AG04449 (cell line): ENCODE data around the gene APC.

Source experiments
- CTCF ChIA-PET: fragments of 350-600 bp; formaldehyde crosslinking; extraction: SDS; loops from one replicate; lab custom pipeline; 2021; ENCODE audit warnings: antibody characterized with exemption; lab: Yijun Ruan, JAX
- POLR2A ChIA-PET: fragments of 400-600, 350-600 bp; formaldehyde crosslinking; extraction: SDS; loops from one replicate; lab custom pipeline; 2020; ENCODE audit warnings: antibody characterized with exemption, inconsistent platforms; lab: Yijun Ruan, JAX
- DNase-seq: peaks from one replicate; pipeline ENCODE4 v3.0.0-alpha.2; 2010; ENCODE audit warnings: low read depth, low spot score
- H3K4me3 ChIP-seq: 2 replicates; pipeline ENCODE4 v1.5.1; 2011; ENCODE audit warnings: low read depth, mild to moderate bottlenecking, control low read depth, low read length
- TF ChIP-seq, protein P1 (sequence below): IDR thresholded peaks from one replicate; pipeline ENCODE4 v1.5.1; 2011; ENCODE audit warnings: mild to moderate bottlenecking, moderate library complexity, low read length, control low read depth, inconsistent platforms; ENCODE audit not compliant: insufficient read depth; ENCODE audit errors: missing control alignments

The APC gene

DNA sequence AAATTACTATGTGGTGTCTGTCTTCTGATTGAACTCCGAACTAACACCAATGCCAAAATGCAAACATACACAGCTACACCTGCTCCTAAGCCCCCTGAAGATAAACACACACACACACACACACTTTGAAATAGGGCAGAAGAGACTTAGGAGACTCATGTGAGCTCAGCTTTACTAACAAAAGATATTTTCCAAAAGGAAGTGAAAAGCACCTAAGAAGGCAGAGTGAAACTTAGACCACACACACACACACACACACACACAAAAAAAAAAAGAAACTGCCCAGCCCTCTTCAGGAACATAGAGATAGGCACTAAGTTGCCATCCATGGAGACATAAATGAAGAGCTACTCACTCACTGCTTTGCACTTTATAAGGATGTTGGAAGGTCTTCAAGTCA lies 45.2 kb upstream of the APC start:
- CTCF ChIA-PET, result interaction anchor here (1.0 kb wide), 1 partner anchor 70 kb away, joined by 3 read pairs; no protein-coding TSS in a partner anchor
- POLR2A ChIA-PET, result no interaction called here
- TF ChIP-seq, protein P1, sequence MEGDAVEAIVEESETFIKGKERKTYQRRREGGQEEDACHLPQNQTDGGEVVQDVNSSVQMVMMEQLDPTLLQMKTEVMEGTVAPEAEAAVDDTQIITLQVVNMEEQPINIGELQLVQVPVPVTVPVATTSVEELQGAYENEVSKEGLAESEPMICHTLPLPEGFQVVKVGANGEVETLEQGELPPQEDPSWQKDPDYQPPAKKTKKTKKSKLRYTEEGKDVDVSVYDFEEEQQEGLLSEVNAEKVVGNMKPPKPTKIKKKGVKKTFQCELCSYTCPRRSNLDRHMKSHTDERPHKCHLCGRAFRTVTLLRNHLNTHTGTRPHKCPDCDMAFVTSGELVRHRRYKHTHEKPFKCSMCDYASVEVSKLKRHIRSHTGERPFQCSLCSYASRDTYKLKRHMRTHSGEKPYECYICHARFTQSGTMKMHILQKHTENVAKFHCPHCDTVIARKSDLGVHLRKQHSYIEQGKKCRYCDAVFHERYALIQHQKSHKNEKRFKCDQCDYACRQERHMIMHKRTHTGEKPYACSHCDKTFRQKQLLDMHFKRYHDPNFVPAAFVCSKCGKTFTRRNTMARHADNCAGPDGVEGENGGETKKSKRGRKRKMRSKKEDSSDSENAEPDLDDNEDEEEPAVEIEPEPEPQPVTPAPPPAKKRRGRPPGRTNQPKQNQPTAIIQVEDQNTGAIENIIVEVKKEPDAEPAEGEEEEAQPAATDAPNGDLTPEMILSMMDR, result no peak
- no peak overlapping the region for H3K4me3 ChIP-seq
- no peak for DNase-seq

DNA sequence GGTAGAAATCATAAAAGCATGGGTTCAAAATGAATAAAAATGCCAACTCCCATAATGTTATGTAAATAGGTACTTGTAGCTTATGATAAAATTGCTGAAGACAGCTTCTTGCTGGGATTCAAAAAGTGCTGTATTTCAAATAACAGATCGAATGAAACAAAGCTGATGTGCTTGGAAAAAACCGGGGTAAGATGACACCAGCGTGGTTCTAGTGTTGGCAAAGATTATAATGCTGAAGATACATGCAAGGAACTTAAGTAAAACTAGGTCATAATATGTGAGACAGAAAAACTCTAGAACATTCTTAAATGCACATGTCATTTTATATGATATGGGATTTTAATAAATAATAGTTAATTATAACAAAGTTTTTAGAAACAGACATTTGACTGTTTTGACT lies 44.4 kb upstream of the APC start:
- no peak overlapping the region for H3K4me3 ChIP-seq
- TF ChIP-seq, protein P1, result no peak
- DNase-seq, result no peak
- ChIA-PET CTCF (interaction anchor here (1.3 kb wide), 2 partner anchors 9 to 155 kb away, joined by 3 read pairs; no protein-coding TSS in a partner anchor), POLR2A (no interaction called here)

DNA sequence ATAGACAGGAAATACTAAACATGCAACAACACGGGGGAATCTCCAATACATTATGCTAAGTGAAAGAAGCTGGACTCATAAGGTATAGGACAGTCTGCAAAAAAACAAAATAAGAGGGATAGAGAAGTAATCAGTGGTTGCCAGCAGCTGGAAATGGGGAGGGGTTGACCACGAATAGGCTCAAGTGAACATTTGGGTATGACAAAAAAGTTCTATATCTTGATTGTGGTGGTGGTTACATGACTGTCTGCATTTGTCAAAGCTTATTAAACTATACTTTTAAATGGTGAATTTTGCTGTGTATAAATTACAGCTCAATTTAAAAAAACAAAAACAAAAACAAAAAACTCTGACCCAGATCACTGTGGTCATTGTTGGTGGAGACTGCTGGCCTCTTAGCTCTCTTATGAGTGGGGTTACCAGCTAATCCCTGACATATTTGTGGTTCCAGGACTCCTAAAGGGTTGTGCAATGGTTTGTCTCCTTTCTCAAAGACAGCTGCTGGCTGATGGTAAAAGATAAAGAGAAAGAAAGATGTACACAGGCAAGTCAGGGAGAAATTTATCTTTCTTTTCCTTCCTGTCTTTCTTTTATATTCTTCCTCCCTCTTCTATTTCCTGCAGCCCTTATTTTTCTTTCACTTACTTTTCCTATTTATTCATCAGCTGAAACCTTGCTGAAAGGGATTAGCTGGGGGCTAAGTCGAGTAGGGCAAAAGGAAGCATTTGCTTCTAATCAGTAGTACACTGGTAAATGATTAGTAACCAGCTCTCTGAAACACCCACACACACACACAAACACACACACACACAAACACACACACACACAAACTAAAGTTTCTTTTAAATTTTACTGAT lies 42.6 kb upstream of the APC start:
- CTCF ChIA-PET, result interaction anchor here (1.2 to 2.2 kb wide), 3 partner anchors 10 to 62 kb away, joined by 3 to 10 read pairs (median 6); no protein-coding TSS in a partner anchor
- POLR2A ChIA-PET, result interaction anchor here (1.0 to 1.2 kb wide), 2 partner anchors 10 to 13 kb away, joined by 4 to 5 read pairs; no protein-coding TSS in a partner anchor
- H3K4me3 ChIP-seq, result no peak overlapping the region
- no peak for DNase-seq
- TF ChIP-seq, protein P1, result no peak

DNA sequence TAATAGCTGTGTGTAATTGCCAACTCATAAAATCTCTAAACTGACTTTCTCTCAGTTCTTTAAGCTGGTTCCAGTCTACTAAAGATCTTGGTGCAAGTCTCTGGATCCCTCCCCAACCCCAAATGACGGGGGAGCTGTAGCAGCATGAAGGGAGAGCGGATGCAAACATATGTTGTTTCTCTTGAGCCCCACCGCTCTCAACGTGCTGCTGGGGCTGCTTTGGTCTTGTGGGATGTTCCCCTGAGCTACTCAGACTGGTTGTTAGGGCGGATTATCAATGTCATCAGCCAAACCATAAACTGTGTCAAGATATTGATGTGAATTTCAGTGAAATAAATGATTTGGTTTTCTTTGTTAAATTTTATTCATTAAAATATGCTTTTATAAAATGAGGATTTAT lies 40.9 kb upstream of the APC start:
- POLR2A ChIA-PET, result no interaction called here
- DNase-seq, result no peak

DNA sequence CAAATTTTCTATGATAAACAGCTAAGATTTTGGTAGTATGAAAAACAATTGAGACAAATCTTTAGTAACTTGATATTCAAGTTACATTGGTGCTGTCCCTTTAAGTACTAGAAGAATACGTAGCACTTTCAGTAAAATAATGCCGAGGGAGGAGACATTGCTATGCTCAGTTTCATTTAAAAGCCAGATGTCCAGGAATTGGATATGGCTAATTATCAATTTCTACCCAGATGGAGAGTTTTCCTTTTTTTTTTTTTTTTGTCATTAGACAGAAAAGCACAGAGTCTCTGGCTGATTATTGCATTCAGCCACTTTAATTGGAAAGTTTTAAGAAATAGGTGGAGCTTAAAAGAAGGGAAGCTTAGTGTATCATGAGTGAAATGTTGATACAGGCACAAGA lies 40.4 kb upstream of the APC start:
- no peak overlapping the region for H3K4me3 ChIP-seq
- TF ChIP-seq, protein P1, result no peak
- POLR2A ChIA-PET, result no interaction called here
- DNase-seq, result no peak
- CTCF ChIA-PET, result no interaction called here

More for the DNA sequence above, 40.9 kb upstream of the APC start:
- TF ChIP-seq, protein P1, result no peak
- H3K4me3 ChIP-seq, result no peak overlapping the region
- CTCF ChIA-PET, result no interaction called here

DNA sequence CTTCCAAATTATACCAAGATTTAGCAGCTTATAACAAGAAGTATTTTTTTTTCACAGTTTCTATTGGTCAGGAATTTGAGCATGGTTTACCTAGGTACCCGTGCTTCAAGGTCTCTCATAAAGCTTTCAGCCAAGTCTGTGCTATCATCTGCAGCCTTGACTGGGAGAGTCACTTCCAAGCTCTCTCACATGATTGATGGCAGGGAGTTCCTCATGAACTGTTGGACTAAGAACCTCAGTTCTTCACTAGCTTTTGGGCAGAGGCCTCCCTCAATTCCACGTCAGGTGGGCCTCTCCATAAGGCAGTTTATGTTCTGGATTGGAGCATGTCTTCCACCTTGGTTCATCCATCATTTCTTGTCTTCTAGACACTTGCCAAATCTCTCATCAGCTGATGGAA lies 39.9 kb upstream of the APC start:
- no peak overlapping the region for H3K4me3 ChIP-seq
- ChIA-PET CTCF (no interaction called here), POLR2A (no interaction called here)
- TF ChIP-seq, protein P1, result no peak
- no peak for DNase-seq
